ENCODE measurements around the gene LPP.

DNA sequence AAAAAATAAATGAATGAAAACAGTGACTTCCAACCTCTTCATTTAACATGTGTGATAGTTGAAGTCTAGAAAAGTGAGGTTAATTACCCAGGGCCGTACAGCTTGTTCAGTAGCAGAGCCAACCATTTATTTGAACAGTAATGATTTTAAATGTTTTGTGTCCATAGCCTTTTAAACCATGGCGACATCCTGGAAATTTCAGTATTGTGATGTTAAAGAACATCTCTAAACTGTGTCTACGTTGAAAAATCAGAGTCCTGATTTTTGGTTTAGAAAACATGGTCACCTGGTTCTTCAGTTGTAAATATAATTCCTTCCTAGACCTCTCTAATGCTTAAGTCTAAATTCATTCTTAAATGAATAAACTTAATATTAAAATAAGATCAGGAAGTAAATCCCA, 14.2 kb downstream of the LPP start:
- TF ChIP-seq NR2C2 (CRISPR knock-in tag; IDR thresholded peaks at IDR 0.05; ENCODE audit: borderline replicate concordance) (no peak), ATAD3A (CRISPR knock-in tag; IDR thresholded peaks at IDR 0.05) (no peak), MAFK (conservative IDR thresholded peaks at IDR 0.05 in 1 of 2, IDR thresholded peaks at IDR 0.05 in 1 of 2; ENCODE audit: low read length in 2 of 2) (no peak), ZNF674 (CRISPR knock-in tag; IDR thresholded peaks at IDR 0.05; ENCODE audit: low read depth) (no peak), GABPB1 (CRISPR knock-in tag; IDR thresholded peaks at IDR 0.05) (no peak), TCF7 (IDR thresholded peaks at IDR 0.05; ENCODE audit: low read depth) (no peak), NR2F2 (IDR thresholded peaks at IDR 0.05; ENCODE audit: borderline replicate concordance, low read depth) (no peak), HOXA3 (CRISPR knock-in tag; IDR thresholded peaks at IDR 0.05) (no peak), CTCF (CRISPR knock-in tag; IDR thresholded peaks at IDR 0.05) (no peak), RAD21 (CRISPR knock-in tag; IDR thresholded peaks at IDR 0.05) (no peak), EP300 (IDR thresholded peaks at IDR 0.05; ENCODE audit: low read depth in 2 of 2, low read length in 2 of 2) (no peak), EP300 (CRISPR knock-in tag; IDR thresholded peaks at IDR 0.05; ENCODE audit: borderline replicate concordance) (no peak), EZH2 (conservative IDR thresholded peaks at IDR 0.05; ENCODE audit: low read depth, low read length) (no peak), HNF4G (IDR thresholded peaks at IDR 0.05; ENCODE audit: borderline replicate concordance, low read depth, low read length) (no peak), HNF4G (CRISPR knock-in tag; IDR thresholded peaks at IDR 0.05; ENCODE audit: borderline replicate concordance, low read depth) (no peak)
- TF ChIP-seq, protein P1, sequence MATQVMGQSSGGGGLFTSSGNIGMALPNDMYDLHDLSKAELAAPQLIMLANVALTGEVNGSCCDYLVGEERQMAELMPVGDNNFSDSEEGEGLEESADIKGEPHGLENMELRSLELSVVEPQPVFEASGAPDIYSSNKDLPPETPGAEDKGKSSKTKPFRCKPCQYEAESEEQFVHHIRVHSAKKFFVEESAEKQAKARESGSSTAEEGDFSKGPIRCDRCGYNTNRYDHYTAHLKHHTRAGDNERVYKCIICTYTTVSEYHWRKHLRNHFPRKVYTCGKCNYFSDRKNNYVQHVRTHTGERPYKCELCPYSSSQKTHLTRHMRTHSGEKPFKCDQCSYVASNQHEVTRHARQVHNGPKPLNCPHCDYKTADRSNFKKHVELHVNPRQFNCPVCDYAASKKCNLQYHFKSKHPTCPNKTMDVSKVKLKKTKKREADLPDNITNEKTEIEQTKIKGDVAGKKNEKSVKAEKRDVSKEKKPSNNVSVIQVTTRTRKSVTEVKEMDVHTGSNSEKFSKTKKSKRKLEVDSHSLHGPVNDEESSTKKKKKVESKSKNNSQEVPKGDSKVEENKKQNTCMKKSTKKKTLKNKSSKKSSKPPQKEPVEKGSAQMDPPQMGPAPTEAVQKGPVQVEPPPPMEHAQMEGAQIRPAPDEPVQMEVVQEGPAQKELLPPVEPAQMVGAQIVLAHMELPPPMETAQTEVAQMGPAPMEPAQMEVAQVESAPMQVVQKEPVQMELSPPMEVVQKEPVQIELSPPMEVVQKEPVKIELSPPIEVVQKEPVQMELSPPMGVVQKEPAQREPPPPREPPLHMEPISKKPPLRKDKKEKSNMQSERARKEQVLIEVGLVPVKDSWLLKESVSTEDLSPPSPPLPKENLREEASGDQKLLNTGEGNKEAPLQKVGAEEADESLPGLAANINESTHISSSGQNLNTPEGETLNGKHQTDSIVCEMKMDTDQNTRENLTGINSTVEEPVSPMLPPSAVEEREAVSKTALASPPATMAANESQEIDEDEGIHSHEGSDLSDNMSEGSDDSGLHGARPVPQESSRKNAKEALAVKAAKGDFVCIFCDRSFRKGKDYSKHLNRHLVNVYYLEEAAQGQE (IDR thresholded peaks at IDR 0.05; ENCODE audit: borderline replicate concordance in 1 of 2, low read depth in 1 of 2, low read length in 2 of 2): no peak
